Subcutaneous adipose tissue (tissue), 4 donors: ENCODE data around the gene APH1A. TPM values are rescaled to one million over a fixed set of nuclear protein-coding genes. Genes with fewer than 3 reads are reported as not detected.

Source experiments
- CTCF ChIP-seq: fragments of 450-650 bp; IDR thresholded peaks from one replicate; pipeline ENCODE4 v1.5.1; 2016; ENCODE audit warnings: low read depth, mild to moderate bottlenecking, control low read depth, antibody characterized with exemption, moderate library complexity
- total RNA-seq, 4 donors: library from RNA; depleted of rRNA; stranded (reverse); fragments of >200 nt; gene quantifications; one replicate each; pipeline ENCODE4 v1.1.0, GENCODE V29; 2016

APH1A gene
- total RNA-seq, 4 donors from 2014 or later = 58.2 to 94.0 (median 72.4) TPM

- no peak for TF ChIP-seq CTCF
Observed at GRCh38 chr1:150280138-150280707, 11.4 kb upstream of the APH1A start.

DNA sequence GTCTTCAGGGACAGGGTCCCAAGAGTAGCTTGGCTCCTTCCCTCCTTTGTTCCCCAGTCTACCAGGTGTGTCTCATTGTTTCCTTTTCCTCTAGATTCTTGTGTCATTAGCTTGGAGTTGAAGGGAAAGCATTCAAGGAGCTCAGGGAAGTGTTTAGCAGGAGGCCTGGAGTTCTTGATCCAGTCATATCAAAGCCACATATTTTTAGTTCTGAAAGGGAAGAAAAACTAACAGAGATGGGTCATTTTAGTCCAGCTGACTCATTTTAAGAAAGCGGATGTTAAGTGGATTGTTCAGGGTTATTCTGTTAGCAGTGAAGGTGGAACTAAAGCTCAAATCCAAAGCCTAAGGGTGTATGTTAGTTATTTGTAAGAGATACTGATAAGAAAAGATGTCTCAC lies 4.5 kb upstream of the APH1A start:
- TF ChIP-seq CTCF = no peak

DNA sequence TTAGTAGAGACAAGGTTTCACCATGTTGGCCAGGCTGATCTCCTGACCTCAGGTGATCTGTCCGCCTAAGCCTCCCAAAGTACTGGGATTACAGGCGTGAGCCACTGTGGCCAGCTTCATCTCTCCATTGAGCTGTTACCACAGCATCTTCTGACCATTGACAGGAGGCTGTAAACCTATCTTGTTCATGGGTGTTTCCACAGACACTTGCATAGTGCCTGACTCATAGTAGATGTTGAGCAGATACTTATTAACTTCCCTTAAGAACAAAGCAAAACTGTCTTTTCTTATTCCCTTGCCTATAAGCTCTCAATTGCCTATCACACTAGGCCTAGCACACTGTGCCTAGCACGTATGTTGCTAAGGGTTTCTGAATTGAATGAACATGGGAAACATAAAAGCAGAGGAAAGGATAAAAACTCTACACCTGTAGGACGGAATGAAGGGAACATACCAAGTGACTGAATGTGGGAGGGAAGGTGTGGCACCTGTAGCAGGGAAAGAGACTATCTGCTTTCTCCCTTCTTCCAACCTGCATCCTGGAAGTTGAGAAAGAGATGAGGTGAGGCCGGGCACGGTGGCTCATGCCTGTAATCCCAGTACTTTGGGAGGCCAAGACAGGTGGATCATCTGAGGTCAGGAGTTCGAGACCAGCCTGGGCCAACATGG lies 2.6 kb upstream of the APH1A start:
- TF ChIP-seq CTCF = no peak

DNA sequence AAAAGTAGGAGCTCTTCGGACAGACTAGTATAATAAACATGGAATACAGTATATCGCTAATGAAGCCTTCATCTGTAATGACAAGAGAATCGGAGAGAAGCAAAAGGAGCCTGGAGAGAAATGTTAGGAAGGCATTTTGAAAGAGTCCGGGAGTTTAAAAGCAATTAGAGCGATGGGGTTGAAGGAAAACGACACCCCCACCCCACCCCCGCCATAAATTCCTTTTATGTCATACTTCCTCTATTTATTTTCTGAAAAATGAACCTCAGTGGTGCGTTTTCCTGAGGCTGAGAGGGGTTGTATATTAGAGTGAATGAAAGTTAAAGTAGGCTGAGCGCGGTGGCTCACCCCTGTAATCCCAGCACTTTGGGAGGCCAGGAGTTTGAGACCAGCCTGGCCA lies 635 bp upstream of the APH1A start:
- no peak for TF ChIP-seq CTCF

- TF ChIP-seq CTCF = no peak
Observed at GRCh38 chr1:150268340-150268704, 494 bp downstream of the APH1A start.

DNA sequence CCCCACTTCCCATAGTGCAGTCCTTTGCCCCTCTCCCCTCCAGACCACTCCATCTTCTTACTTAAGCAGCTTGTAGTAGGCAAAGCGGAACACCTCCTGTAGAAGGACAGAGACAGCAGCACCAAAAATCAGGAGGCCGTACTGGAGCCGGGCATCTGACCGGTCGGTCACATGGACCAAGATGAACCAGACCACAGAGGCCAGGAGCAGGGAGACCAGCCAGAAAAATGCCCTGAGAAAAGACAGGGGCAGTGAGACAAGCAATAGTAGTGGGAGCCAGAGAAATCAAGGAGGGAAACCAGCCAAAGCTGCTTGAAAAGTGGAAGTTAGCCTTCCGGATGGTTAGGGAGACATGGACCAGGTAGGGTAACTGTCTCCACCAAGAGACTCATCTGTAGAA lies 920 bp downstream of the APH1A start:
- TF ChIP-seq CTCF = no peak

DNA sequence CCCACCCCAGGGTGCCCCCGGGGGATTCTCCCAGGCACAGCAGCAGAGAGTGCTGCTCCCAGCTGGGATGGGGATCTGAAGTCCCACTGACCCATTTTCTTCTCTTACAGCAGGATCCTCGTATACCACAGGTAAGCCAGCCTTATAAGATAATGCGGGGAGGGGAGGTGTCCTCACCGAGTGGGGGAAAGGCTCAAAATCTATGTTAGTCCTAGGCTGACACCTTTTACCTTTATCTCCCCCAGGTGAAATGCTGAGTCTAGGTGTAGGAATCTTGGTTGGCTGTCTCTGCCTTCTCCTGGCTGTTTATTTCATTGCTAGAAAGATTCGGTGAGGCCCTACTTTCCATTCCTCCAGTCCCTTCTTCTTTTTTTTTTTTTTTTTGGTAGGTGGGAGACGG lies 5.3 kb downstream of the APH1A start:
- TF ChIP-seq CTCF = no peak
